CD4-positive, CD25-positive, alpha-beta regulatory T cell (primary cell): ENCODE measurements around the gene ZMPSTE24. TPM values are rescaled to one million over a fixed set of nuclear protein-coding genes. Genes with fewer than 3 reads are reported as not detected.

Source experiments
- ATAC-seq, 2 donors: fragments of 150-1000 bp; cut with Tn5 transposase; one replicate each; pipeline ENCODE4 v1.10.0; 2021; ENCODE audit warnings: low read depth in 2 of 2, moderate number of reproducible peaks in 2 of 2, moderate library complexity in 1 of 2
- DNase-seq, 3 donors: peaks; one replicate each; pipeline versions ENCODE4 v3.0.0 to v3.0.0-alpha.2; 2012 to 2022; ENCODE audit warnings: mixed read lengths in 1 of 3
- H3K27ac ChIP-seq: one replicate; pipeline ENCODE4 v1.7.0; 2013; ENCODE audit warnings: mild to moderate bottlenecking, low read length; ENCODE audit not compliant: insufficient read depth, poor library complexity, severe bottlenecking
- H3K27me3 ChIP-seq: one replicate; pipeline ENCODE4 v1.7.0; 2013; ENCODE audit warnings: low read length; ENCODE audit not compliant: control insufficient read depth, insufficient read depth
- H3K36me3 ChIP-seq: one replicate; pipeline ENCODE4 v1.7.0; 2013; ENCODE audit warnings: mild to moderate bottlenecking, low read length, moderate library complexity; ENCODE audit not compliant: control insufficient read depth, insufficient read depth
- H3K4me1 ChIP-seq: 2 replicates; pipeline ENCODE4 v1.7.0; 2013; ENCODE audit warnings: mild to moderate bottlenecking, low read length; ENCODE audit not compliant: insufficient read depth, control insufficient read depth, poor library complexity, severe bottlenecking
- H3K4me3 ChIP-seq: one replicate; pipeline ENCODE4 v1.7.0; 2013; ENCODE audit warnings: low read depth, mild to moderate bottlenecking, low read length, moderate library complexity
- H3K9me3 ChIP-seq, 2 experiments: 1 replicate in 1 of 2; 2 replicates in 1 of 2; pipeline ENCODE4 v1.7.0; 2013; ENCODE audit warnings: low read length in 2 of 2, mild to moderate bottlenecking in 1 of 2, moderate library complexity in 1 of 2; ENCODE audit not compliant: control insufficient read depth in 2 of 2
- H3K27ac Mint-ChIP-seq, 3 donors: one replicate each; pipeline ENCODE4 v1.8.0; 2020 to 2022; ENCODE audit warnings: mild to moderate bottlenecking in 3 of 3, mixed read lengths in 3 of 3, moderate library complexity in 2 of 3
- H3K27me3 Mint-ChIP-seq: one replicate; pipeline ENCODE4 v1.8.0; 2022; ENCODE audit warnings: mild to moderate bottlenecking, mixed read lengths
- H3K36me3 Mint-ChIP-seq: one replicate; pipeline ENCODE4 v1.8.0; 2020; ENCODE audit warnings: mixed read lengths
- H3K4me1 Mint-ChIP-seq, 4 donors: one replicate each; pipeline ENCODE4 v1.8.0; 2020 to 2022; ENCODE audit warnings: mixed read lengths in 4 of 4, mild to moderate bottlenecking in 1 of 4
- H3K4me3 Mint-ChIP-seq, 4 donors: one replicate each; pipeline ENCODE4 v1.8.0; 2020 to 2022; ENCODE audit warnings: mild to moderate bottlenecking in 4 of 4, mixed read lengths in 4 of 4, moderate library complexity in 3 of 4
- H3K9me3 Mint-ChIP-seq, 7 donors: one replicate each; pipeline ENCODE4 v1.8.0; 2020 to 2022; ENCODE audit warnings: mixed read lengths in 7 of 7, mild to moderate bottlenecking in 3 of 7, moderate library complexity in 2 of 7
- polyA plus RNA-seq, 4 donors: library from polyadenylated mRNA; unstranded; fragments of 300-500 nt; fragmentation: Illumina TruSeq; gene quantifications; one replicate each; pipeline ENCODE4 v1.2.3, GENCODE V29; 2021
- total RNA-seq: library from RNA; stranded (reverse); gene quantifications from one replicate; pipeline ENCODE4 v1.2.3, GENCODE V29; 2022

ZMPSTE24 gene
- total and polyA plus RNA-seq, 5 donors from 2014 or later: 12.2 to 35.1 (median 31.8) TPM

- peaks cover 36% of the 10 kb centered on the region for H3K36me3 Mint-ChIP-seq
- H3K27ac ChIP-seq: no peak overlapping the region
- H3K27me3 Mint-ChIP-seq: no peaks in the 10 kb centered on the region
- no peaks in the 10 kb centered on the region for H3K27me3 ChIP-seq
- H3K4me1 ChIP-seq: no peaks in the 10 kb centered on the region
- no peak for ATAC-seq
- peaks cover 21 to 42% (median 37%) of the 10 kb centered on the region in 4 donors for H3K4me1 Mint-ChIP-seq
- no peak for DNase-seq
- H3K4me3 ChIP-seq: no peak overlapping the region
- H3K36me3 ChIP-seq: peaks cover 67% of the 10 kb centered on the region
- H3K27ac Mint-ChIP-seq: peak overlapping the region in 1 of 3 donors; percentile 49
- H3K9me3 ChIP-seq: no peaks in the 10 kb centered on the region
- H3K9me3 Mint-ChIP-seq: no peaks in the 10 kb centered on the region
- H3K4me3 Mint-ChIP-seq: no peak overlapping the region
Measured at GRCh38 chr1:40265298-40265697, 7.3 kb downstream of the ZMPSTE24 start.

DNA sequence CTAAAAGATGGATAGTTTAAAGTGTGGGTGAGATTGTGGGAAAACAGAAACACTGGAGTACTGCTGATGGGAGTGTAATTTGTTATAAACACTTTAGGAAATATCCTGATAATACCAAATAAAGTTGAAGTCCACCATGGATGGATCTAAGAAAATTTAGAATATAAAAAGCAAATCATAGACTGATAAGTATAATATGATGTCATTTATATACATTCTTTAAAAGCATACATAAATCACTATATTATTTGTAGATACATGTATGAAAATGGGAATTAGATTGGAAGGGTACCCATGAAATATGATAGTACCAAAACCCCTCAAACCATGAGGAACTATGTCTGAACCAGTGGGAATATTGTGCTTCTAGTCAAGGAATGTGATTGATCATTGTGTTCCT lies 7.9 kb downstream of the ZMPSTE24 start:
- no peak for DNase-seq
- H3K4me3 Mint-ChIP-seq: no peak overlapping the region
- peaks cover 17 to 42% (median 32%) of the 10 kb centered on the region in 4 donors for H3K4me1 Mint-ChIP-seq
- Histone ChIP-seq H3K4me3 (no peak overlapping the region), H3K27ac (no peak overlapping the region), H3K4me1 (no peaks in the 10 kb centered on the region), H3K36me3 (peaks cover 69% of the 10 kb centered on the region), H3K9me3 (no peaks in the 10 kb centered on the region), H3K27me3 (no peaks in the 10 kb centered on the region)
- no peaks in the 10 kb centered on the region for H3K27me3 Mint-ChIP-seq
- H3K27ac Mint-ChIP-seq: no peak overlapping the region
- H3K36me3 Mint-ChIP-seq: peaks cover 37% of the 10 kb centered on the region
- ATAC-seq: no peak
- H3K9me3 Mint-ChIP-seq: no peaks in the 10 kb centered on the region

GRCh38 chr1:40266786-40267535 lies 8.9 kb downstream of the ZMPSTE24 start:
- peaks cover 69% of the 10 kb centered on the region for H3K36me3 ChIP-seq
- ATAC-seq (no peak), DNase-seq (no peak)
- no peak overlapping the region for H3K27ac ChIP-seq
- peaks cover 17 to 35% (median 23%) of the 10 kb centered on the region in 4 donors for H3K4me1 Mint-ChIP-seq
- no peak overlapping the region for H3K4me3 ChIP-seq
- peaks cover 30% of the 10 kb centered on the region for H3K36me3 Mint-ChIP-seq
- H3K4me1 ChIP-seq: no peaks in the 10 kb centered on the region
- no peaks in the 10 kb centered on the region for H3K9me3 ChIP-seq
- H3K4me3 Mint-ChIP-seq: no peak overlapping the region
- H3K27me3 Mint-ChIP-seq: no peaks in the 10 kb centered on the region
- no peaks in the 10 kb centered on the region for H3K27me3 ChIP-seq
- no peaks in the 10 kb centered on the region for H3K9me3 Mint-ChIP-seq
- H3K27ac Mint-ChIP-seq: peak overlapping the region in 1 of 3 donors; percentile 55

DNA sequence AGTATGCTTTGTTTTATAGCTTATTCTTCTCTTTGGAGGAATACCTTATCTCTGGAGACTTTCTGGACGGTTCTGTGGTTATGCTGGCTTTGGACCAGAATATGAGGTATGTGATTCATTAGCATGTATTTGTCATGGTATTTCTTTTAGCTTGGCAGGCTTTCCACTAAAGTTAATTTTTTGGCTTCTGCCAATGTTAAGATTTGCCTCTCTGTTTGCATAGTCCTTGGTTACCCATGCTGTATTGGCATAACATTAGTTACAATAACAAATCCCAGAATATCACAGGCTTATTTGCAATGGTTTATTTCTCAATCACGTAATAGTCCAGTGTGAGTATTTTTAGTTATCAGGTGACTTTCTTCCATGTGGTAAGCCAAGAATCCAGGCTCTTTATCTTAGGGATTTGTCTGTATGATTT lies 9.7 kb downstream of the ZMPSTE24 start:
- Histone ChIP-seq H3K27ac (no peak overlapping the region), H3K36me3 (peaks cover 69% of the 10 kb centered on the region), H3K4me1 (no peaks in the 10 kb centered on the region), H3K27me3 (no peaks in the 10 kb centered on the region), H3K4me3 (no peak overlapping the region), H3K9me3 (no peaks in the 10 kb centered on the region)
- no peak overlapping the region for H3K27ac Mint-ChIP-seq
- peaks cover 14 to 29% (median 18%) of the 10 kb centered on the region in 4 donors for H3K4me1 Mint-ChIP-seq
- no peaks in the 10 kb centered on the region for H3K9me3 Mint-ChIP-seq
- no peaks in the 10 kb centered on the region for H3K27me3 Mint-ChIP-seq
- ATAC-seq (no peak), DNase-seq (no peak)
- peaks cover 30% of the 10 kb centered on the region for H3K36me3 Mint-ChIP-seq
- H3K4me3 Mint-ChIP-seq: no peak overlapping the region

- H3K36me3 ChIP-seq: peaks cover 67% of the 10 kb centered on the region
- Mint-ChIP-seq H3K4me3 (no peak overlapping the region), H3K27ac (no peak overlapping the region), H3K27me3 (no peaks in the 10 kb centered on the region), H3K4me1 (peaks cover 10 to 25% (median 14%) of the 10 kb centered on the region in 4 donors), H3K36me3 (peaks cover 29% of the 10 kb centered on the region), H3K9me3 (no peaks in the 10 kb centered on the region)
- H3K27me3 ChIP-seq: no peaks in the 10 kb centered on the region
- no peak for ATAC-seq
- DNase-seq: no peak
- no peak overlapping the region for H3K4me3 ChIP-seq
- no peaks in the 10 kb centered on the region for H3K4me1 ChIP-seq
- no peak overlapping the region for H3K27ac ChIP-seq
- H3K9me3 ChIP-seq: no peaks in the 10 kb centered on the region
Measured at GRCh38 chr1:40268211-40268610, 10.2 kb downstream of the ZMPSTE24 start.

DNA sequence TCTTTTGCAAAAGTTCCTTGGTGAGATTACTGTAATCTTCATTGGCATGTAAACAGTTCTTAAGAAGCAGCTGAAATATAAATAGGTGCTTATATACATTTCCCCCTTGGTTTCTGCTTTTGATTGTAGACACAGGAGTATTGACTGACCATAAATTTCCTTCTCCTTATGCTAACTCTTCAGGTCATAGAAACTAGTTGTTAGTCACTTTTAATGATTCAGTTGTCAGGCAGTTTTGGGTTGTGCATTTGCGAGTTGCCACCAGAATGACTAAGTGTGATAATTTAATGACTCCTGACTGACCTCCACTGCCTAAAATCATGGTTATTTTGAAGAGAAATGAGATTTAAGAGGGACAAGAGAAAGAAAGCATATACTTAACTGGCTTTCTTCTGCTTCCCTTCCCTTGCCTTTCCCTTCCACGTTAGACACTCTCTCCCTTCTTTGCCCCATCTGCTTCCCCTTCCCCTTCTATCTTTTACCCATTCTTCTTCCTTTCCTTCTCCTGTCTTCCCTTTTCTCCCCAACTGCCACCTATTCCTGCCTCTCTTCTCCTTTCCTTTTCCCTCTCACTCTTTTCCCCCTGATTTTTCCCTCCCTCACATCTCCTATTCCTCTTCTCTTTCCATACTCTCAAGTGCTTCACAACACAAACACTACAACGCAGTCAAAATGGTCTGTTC lies 12.3 kb downstream of the ZMPSTE24 start:
- Histone ChIP-seq H3K36me3 (peaks cover 66% of the 10 kb centered on the region), H3K9me3 (no peaks in the 10 kb centered on the region), H3K27me3 (no peaks in the 10 kb centered on the region), H3K27ac (no peak overlapping the region), H3K4me1 (no peaks in the 10 kb centered on the region), H3K4me3 (no peak overlapping the region)
- peak overlapping the region in 1 of 3 donors; percentile 59 for H3K27ac Mint-ChIP-seq
- ATAC-seq (no peak), DNase-seq (no peak)
- peaks cover 28% of the 10 kb centered on the region for H3K36me3 Mint-ChIP-seq
- no peaks in the 10 kb centered on the region for H3K9me3 Mint-ChIP-seq
- peaks cover 5 to 26% (median 8%) of the 10 kb centered on the region in 4 donors for H3K4me1 Mint-ChIP-seq
- H3K27me3 Mint-ChIP-seq: no peaks in the 10 kb centered on the region
- no peak overlapping the region for H3K4me3 Mint-ChIP-seq

DNA sequence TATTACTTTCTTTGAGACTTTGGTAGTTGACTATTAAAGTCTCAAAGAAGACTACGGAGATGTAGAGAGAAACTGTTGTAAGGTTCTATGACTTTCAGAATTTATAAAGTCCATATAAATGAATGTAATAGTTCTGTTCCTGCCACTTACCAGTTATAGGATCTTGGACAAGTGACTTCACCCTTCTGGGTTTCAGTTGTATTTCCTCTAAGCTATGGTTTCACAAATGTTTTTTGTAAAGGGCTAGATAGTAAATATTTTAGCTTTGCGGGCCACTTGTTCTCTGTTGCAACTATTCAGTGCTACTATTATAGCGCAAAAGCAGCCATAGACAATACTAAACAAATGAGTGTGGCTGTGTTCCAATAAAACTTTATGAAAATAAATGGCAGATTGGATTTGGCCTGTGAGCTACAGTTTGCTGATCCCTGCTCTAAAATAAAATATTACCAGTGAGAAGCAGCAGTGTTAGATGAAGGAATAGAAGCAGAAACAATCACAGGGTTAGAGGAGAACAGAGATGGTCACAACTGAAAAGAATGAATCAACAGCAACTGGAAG lies 14.7 kb downstream of the ZMPSTE24 start:
- Mint-ChIP-seq H3K27ac (no peak overlapping the region), H3K36me3 (peaks cover 28% of the 10 kb centered on the region), H3K4me1 (peaks cover 5 to 18% (median 8%) of the 10 kb centered on the region in 4 donors), H3K4me3 (no peak overlapping the region), H3K9me3 (no peaks in the 10 kb centered on the region), H3K27me3 (no peaks in the 10 kb centered on the region)
- H3K4me1 ChIP-seq: no peaks in the 10 kb centered on the region
- H3K27me3 ChIP-seq: no peaks in the 10 kb centered on the region
- DNase-seq (no peak), ATAC-seq (no peak)
- H3K27ac ChIP-seq: no peak overlapping the region
- H3K9me3 ChIP-seq: no peaks in the 10 kb centered on the region
- H3K36me3 ChIP-seq: peaks cover 64% of the 10 kb centered on the region
- H3K4me3 ChIP-seq: no peak overlapping the region
